ENCODE data around the gene CCDC127.
"Not testable (repeated sequence)": the region's sequence is repeated elsewhere in the genome, so short reads cannot be mapped to it uniquely, and the experiment has no call there.

Gene CCDC127

DNA sequence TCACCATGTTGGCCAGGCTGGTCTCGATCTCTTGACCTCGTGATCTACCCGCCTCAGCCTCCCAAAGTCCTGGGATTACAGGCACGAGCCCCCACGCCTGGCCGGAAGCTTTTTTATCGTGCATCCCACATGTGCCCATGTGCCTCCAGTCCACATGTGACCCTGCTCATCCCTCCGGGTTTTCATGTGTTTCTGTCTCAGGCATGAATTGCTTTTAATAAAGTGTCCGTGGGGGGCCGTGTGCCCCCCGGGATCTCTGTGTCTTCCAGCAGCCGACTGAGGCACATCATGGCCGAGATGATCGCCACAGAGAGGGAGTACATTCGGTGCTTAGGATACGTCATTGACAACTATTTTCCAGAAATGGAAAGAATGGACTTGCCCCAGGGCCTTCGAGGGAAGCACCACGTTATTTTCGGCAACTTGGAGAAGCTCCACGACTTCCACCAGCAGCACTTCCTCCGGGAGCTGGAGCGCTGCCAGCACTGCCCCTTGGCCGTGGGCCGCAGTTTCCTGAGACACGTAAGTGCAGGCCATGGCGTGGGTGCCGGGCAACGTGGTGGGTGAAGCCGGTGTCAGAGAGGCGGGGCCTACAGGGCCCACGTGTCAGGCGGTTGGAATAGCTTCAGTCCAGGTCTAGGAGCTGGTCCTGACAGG lies 48.8 kb downstream of the CCDC127 start:
- no peak for DNase-seq

DNA sequence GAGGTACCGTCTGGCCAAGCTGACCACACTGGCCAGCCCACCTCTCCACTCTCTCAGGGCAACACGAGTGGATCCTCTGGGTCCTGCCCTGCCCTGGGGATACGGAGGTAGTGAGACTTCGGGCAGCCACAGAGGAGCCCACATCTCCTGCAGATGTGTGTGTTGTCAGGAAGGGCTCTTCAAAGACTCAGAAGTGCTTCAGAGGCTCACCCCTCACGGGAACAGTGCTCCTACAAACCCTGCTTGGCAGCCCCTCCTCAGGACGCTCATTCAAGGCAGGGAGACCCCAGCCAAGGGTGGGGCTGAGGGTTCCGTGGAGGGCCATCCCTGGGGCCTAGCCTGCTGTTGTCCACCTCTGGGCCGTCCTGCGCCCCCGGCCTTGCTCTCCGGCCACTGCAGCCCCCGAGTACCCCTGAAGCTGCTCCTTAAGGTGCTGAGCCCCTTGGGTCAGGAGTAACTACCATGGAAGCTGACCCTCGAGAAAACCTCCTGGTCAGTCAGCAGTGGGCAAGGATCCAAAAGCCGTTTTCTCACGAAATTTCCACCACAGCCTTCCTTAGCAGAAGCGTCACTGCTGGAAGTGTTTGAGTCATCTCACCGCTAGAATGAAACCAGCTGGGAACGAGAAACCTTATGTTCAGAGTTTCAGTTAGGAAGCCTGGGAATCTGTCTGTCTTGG lies 49.8 kb downstream of the CCDC127 start:
- peak; percentile 79 for DNase-seq

DNA sequence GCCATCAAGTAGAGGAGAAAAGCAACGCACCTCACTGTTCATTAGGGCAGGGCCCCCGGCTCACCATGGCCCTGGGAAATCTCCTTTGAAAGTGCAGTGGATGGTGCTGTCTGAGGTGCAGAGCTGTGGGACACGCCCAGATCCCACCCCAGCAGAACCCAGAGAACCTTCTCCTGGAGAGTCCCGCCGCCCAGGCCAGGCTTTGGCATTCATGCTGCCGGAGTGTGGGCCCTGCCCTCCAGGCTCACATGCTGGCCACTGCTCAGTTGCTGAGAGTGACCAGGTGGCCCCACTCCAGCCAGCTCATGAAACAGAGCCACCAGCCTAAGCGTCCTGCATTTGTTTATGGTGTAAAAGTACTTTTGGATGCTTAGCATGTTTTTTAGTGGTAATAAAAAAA lies 50.4 kb downstream of the CCDC127 start:
- no peak for DNase-seq

DNA sequence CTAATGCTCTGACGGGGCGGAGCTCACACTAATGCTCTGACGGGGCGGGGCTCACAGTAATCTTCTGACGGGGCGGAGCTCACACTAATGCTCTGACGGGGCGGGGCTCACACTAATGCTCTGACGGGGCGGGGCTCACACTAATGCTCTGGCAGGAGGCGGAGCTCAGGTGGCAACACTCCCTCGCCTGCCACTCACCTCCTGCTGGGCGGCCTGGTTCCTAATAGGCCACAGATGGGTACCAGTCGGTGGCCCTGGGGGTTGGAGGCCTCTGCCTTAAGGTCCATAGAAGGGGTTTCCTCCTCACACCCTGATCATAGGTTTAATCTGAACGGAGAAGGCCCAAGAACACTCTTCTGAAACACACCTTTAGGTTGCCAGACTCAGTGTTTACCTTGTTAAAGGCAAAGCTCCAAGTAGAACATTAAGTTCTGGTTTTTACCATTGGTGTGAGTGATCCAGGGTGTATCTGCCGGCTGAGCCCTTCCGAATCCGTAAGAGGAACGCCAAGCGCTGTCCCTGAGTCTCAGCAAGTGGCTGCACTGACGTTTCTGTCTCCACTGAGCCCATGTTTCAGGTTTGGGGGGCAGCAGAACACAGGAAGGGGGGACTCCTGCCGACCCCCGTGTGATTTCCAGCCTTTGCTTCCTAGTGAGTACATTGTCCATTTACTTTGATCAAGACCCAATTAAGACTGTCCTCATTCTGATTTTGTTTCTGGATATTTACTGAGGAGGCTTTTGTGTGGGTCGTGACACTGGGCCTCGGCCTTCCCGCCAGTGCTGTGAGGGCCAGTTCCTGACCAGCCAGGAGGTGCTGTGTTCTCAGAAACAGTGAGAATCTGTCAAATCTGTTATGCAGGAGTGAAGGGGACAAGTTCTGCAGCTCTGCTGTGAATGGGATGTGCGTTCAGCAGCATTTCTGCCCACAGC lies 51.2 kb downstream of the CCDC127 start:
- no peak for DNase-seq

DNA sequence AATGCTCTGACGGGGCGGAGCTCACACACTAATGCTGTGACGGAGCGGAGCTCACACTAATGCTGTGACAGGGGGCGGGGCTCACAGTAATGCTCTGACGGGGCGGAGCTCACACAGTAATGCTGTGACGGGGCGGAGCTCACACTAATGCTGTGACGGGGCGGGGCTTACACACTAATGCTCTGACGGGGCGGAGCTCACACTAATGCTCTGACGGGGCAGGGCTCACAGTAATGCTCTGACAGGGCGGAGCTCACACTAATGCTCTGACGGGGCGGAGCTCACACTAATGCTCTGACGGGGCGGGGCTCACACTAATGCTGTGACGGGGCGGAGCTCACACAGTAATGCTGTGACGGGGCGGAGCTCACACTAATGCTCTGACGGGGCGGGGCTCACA lies 53.2 kb downstream of the CCDC127 start:
- not testable (repeated sequence) for DNase-seq

DNA sequence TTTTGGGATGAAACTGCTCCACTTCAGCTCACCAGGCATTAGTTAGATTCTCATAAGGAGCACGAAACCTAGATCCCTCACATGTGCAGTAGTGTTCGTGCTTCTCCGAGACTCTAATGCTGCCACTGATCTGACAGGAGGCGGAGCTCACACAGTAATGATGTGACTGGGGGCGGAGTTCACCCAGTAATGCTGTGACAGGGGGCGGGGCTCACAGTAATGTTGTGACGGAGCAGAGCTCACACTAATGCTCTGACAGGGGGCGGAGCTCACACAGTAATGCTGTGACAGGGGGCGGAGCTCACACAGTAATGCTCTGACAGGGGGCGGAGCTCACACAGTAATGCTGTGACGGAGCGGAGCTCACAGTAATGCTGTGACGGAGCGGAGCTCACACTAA lies 53.7 kb downstream of the CCDC127 start:
- no peak for DNase-seq

DNA sequence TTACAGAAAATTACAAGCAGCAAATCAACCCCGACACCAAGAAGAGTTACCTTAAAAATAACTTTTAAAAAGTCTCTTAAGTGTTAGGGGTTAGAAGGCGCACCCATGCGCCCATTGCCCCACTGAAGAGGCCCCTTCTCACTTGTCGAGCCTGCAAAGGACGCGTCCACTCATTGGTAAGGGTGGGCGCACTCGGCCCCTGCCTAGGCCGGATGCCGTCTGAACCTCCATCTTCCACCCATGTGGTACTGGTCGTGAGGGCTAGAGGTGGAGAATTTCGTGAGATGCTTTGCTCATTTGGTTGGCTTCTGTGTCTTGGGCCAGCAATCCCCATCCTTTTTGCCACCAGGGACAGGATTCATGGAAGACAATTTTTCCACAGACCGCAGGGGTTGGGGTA lies 54.1 kb downstream of the CCDC127 start:
- no peak for DNase-seq

DNA sequence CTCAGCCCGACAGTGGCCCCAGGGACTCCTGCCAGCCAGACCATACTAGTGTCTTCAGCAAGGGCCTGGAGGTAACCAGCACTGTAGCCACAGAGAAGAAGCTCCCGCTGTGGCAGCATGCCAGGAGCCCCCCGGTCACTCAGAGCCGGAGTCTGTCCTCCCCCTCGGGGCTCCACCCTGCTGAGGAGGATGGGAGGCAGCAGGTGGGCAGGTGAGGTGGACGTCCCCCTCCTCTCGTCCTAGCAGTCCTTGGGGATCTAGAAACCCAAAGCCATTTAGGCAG lies 54.7 kb downstream of the CCDC127 start:
- DNase-seq: no peak

DNA sequence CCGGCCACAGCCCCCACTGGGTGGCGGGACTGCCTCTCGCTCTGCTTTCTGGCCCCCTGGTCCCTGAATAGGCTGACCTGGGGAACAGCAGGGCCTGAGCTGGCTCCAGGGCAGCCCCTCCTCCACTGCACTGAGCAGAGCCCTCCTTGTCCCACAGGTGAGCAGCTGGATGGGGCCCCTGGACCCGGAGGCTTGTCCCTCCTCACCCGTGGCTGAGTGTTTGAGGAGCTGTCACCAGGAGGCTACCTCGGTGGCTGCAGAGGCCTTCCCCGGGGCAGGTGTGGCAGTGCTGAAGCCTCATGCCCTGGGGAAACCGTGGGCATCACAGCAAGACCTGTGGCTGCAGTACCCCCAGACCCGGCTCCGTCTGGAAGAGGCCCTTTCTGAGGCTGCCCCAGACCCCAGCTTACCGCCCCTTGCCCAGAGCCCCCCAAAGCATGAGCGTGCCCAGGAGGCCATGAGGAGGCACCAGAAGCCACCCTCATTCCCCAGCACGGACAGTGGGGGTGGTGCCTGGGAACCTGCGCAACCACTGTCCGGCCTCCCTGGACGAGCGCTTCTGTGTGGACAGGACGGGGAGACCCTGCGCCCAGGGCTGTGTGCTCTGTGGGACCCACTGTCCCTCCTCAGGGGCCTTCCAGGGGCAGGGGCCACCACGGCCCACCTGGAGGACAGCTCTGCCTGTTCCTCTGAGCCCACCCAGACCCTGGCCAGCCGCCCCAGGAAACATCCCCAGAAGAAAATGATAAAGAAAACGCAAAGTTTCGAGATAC lies 55.2 kb downstream of the CCDC127 start:
- DNase-seq: no peak

DNA sequence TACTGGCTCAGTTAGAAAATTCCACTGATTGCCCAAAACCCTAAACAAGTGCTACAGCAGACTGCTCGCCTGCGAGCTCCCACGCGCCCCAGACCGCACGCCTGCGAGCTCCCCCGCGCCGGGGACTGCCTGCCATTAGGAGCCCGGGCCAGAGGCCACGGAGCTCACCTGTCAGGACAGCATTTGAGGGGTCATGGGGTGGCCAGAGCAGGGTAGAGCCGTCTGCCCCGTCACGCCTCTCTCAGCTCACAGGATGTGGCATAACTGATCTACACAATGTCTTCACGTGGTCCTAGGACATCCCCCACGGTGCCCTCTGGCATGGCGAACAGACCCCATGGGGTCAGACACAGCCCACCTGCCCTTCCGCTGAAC lies 55.8 kb downstream of the CCDC127 start:
- DNase-seq: no peak

DNA sequence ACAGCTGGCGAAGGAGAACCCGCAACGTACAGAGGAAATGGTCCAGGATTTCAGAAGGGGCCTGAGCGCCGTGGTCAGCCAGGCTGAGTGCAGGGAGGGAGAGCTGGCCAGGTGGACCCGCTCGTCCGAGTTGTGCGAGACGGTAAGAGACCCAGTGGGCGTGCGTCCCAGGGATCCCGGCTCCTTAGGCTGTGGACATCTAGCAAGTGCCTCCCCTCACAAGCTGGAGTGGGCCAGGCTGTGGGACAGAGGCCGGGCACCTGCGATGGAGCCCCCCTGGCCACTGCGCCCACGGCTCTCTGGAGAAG lies 56.2 kb downstream of the CCDC127 start:
- DNase-seq: no peak

DNA sequence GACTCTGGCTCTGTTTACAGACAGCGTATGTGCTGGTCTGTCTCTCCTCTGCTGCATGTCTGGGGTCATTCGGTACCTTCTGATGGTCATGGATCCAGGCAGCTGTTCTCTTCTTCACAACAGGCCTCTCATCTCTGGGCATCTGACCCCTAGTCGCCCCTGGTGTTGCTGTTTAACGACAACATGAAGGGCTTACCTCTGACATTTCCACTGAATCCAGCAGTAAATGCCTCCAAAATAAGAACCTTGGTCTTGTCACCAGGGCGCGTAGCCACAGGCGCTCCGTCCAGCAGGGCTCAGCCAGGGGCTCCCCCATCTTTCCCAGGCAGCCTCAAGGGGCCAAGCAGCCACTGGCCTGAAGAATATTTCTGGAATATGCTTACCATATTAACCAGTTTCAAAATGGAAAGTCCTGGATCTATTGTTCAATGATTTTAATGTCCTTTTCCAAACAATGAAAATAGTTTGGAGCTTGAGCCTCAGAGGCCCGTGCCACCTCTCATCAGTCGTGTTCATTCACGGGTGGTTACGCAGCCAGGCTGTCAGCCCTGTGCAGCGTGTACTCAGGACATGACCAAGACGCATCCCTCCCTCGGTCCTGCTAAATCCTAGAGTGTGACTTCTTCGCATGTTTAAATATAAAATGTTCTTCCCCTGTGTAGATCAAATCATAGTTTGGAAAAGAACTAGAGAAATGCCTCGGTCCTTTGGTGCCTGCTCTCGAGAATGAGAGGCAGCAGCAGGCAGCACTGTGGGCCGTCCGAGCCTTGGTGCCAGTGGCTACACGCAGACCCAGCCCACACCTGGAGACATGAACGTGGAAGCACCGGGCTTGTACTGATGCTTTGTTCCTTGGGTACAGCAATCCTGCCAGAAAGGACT lies 56.8 kb downstream of the CCDC127 start:
- no peak for DNase-seq

DNA sequence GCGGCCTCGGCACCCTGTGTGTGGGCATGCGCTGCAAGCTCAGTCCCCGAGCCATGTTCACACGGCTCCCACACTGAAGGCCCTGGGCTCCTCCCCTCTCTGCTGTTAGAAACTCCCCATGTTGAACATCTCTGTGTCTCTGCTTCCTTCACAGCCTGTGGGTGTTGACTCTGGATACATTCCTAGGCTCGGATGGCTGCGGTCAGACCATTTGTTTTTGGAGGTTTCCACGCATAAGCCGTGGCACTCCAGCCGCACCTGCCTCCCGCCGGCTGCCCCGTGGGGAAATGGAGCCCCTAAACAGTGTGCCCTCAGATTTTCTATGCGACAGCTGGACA lies 57.8 kb downstream of the CCDC127 start:
- no peak for DNase-seq

DNA sequence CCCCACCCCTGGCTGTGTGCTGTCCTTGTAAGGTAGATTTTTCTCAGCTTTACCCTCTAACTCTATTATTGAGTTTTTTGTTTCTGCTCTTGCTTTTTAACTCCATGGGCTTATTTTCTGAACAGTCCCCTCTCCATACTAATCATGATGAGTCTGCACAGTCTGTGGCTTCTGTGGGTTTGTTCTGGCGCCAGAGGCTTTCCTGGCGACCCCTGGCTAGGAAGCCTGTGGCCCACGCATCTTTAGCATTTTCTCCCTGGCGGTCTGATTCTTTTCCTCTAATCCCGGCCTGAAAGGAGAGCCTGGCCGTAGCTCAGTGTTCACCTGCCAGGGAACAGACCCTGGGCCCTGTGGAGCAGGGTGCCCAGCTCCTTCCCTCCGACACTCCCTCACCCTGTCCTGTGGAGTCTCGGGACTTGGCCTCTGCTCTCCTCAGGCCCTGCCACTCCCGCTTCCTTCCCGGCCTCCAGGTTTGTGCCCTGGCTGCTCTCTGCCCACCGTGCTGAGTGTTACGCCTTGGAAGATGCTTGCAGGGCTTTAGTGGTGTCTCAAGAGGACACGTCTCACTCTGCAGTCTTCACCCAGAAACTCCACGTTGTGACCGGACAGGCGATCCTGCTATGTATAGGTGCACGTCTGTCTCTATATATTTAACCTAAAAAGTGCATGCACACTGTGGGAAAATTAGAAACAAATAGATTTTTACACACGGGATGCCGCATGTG lies 58.3 kb downstream of the CCDC127 start:
- no peak for DNase-seq

DNA sequence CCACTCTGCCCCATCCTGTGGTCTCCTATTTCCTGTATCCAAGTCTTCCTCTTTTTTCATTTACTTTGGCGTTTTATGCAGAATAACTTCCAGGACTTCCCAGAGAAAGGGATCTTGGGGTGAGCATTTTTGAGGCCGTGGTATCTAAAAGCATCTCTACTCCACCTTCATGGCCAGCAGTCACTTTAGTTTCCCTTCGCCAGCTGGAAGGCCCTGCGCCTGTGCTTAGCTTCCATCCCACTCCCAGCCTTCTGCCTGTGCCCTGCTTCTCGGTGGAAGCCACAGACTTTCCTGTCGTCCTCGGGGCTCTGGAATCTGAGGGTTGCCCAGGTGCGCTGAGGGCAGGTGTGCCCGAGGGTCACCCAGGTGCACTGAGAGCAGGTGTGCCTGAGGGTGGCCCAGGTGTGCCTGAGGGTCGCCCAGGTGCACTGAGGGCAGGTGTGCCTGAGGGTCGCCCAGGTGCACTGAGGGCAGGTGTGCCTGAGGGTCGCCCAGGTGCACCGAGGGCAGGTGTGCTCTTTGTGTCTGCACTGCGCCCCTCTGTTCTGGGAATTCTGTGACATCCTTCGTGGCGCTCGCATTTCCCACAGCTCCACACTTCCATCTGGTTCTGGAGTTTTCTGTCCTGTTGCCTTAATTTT lies 59.0 kb downstream of the CCDC127 start:
- no peak for DNase-seq

DNA sequence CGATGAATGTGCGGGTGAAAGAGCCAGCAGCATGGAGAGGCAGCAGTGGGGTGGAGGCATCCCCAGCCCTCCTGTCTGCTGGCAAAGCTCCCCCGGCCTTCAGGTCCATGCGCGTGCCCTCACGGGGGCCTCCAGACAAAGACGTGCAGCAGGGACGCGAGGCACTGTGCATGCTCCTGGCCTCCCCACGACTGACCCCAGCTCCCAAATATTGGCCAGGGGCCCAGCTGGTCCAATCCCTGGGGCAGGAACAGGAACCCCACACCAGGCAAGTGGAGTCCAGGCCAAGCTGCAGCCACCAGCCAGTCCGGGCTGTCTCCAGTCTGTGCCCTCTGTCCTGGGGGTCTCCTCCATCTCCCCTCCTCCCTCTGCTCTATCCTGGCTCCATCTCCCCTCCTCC lies 60.2 kb downstream of the CCDC127 start:
- DNase-seq: no peak

DNA sequence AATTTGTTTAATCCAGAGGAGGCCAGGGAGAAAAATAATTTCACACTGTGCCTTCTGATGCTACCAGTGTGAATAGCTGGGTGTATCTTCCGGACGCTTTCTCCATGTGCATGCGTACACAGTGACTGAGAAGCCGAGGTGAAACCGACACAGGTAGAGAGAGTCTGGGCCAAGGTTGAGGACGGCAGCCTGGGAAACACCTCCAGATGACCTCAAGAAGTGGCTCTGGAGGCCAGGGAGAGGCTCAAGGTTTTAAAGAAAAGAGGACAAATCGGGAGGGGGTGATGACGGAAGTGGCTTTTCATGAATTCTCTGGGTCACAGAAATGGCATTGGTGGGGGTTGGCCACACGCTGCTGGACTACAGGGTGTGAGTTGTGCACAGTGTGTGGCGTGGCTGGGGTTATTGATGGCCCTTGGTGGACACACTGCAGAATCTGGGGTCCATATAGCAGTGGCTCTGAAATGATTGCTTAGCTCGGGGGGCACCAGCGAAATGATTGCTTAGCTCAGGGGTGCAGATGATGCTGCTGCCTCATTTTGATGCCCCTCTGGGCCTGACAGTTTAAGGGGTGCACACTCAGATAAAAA lies 60.7 kb downstream of the CCDC127 start:
- DNase-seq: no peak

DNA sequence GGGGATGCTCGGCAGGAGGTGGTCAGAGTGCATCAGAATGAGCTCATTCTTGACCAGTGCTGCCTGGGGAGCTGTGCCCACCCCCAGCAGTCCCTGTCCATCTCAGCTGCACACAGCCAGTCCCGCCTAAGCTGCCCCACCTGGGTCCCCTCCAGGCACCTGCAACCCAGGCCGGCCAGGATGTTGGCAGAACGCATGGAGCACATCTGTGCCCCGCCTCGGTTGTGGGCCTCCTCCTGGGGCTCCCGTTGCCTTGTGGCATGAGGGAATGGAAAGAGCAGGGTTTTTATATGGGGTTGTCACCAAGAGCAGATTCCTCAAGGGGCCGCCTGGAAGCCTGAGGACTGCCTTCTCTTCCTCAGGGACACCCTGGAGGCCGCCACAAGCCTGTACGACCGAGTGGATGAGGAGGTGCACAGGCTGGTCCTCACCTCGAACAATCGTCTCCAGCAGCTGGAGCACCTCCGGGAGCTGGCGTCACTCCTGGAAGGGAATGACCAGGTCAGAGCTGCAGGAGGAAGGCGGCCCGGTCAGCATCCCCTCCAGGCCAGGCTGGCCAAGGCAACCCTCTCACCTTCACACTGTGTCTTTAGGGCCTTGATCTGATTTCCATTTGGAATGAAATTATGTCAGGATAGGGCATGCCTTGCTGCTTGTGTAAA lies 61.4 kb downstream of the CCDC127 start:
- DNase-seq: no peak

DNA sequence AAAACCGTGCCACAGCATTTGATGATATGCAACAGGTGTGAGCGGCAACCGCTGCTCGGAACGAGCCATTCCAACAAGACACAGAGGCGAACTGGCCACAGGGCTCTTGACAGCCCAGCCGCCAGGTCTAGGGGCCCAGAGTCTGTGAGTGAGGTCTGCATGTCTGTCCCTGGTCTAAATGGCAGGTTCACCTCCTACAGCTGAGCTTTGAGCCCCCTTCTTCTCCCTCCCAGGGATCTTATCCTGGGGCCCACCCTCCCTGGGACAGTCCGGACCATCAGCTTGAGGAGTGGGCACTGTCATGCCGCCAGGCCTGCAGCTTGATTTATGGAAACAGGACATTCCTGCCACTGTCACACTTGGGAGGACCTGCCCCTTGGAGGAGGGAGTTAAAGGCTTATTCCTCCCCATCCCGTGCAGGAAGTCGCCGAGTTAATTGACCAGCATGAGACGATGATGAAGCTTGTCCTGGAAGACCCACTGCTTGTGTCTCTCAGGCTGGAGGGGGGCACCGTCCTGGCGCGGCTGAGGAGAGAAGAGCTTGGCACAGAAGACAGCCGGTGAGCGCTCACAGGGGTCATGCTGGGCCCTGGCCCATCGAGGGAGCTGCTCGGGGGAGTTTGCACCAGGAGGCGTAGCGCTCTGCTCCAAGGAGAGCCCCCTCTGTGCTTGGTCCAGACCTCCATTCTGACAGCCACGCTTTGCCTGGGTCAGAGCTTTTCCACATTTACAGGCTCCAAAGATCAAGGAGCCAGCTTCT lies 62.1 kb downstream of the CCDC127 start:
- DNase-seq: no peak

DNA sequence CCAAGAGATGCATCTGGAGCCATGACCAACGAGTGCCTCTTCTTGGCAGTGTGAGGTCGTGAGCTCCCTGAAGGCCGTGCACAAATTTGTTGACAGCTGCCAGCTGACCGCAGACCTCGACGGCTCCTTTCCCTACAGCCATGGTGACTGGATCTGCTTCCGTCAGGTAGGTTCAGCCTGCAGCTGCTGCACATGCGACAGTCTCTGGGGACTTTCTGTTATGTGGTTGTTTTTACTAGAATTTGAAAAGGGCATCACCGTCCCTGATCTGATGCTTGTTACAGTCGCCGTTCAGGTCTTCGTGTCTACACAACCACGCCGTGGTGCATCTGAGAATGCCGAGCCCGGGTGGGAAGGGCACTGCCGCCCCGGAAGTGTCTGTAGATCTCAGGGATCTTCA lies 63.1 kb downstream of the CCDC127 start:
- DNase-seq: no peak

Data from NCI-H2171 treated with DMSO at 0.1 percent for 48 hours (cell line).